NCI-H1048 (cell line): ENCODE results near the gene WDR93.

Experiments
- DNase-seq: peaks from one replicate; lab custom pipeline; 2025; lab: John Stamatoyannopoulos, UW

The WDR93 gene

DNA sequence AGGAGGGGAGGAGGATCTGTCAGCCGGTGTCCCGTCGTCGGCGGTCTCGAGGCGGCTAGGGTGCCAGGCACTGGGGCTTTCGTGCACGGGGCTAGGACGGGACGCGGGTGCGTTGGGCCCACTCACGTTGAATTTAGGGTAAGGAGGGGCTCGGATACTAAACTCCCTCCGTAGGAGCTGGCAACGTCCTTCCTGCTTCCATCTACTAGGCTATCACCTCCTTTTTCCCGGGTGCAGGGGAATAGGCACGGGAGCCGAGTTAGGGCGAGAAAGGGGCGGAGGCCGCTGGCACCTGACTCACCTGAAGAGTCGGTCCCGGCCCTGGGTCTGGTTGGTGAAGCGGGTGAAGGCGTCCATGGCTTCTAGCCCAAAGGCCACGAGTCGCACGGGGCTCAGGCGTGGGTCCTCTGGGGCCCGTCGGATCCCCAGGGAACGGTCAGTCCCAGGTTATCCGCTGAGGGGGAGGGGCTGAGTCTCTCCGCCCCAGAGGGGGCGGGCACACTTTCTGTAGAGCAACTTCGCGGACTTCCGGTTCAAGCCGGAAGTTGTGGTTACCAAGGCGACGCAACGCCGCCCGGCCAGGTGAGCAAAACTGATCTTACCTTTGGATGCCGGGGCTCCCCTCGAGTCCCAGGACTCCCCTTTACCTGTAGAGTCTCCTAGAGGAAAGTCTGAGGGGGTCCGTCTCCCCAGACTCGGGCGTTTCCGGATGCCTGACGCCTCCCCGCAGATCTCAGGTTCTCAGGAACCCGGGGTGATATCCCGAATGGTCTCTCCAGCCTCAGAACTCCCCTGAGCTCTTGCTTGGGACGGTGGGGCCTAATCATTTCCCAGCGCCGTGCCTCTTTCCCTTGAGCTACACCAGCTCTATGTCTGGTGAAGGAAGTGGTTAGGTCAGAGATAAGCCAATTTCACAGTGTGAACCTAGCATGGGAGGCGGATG lies at the start of gene WDR93, which contains the start of gene PEX11A:
WDR93 (plus strand) TSS at position 536 of the 943 bp plus-strand sequence. CDS start 10,936 bp downstream, outside the sequence.
PEX11A (minus strand) TSS at position 479 of the 943 bp plus-strand sequence; CDS start at position 357, 122 bp downstream.
- DNase-seq, result peak; percentile 65

GRCh38 chr15:89641053-89641452 lies 49.6 kb upstream of the WDR93 start:
- DNase-seq, result no peak

GRCh38 chr15:89642106-89642505 lies 48.5 kb upstream of the WDR93 start:
- DNase-seq, result no peak

DNA sequence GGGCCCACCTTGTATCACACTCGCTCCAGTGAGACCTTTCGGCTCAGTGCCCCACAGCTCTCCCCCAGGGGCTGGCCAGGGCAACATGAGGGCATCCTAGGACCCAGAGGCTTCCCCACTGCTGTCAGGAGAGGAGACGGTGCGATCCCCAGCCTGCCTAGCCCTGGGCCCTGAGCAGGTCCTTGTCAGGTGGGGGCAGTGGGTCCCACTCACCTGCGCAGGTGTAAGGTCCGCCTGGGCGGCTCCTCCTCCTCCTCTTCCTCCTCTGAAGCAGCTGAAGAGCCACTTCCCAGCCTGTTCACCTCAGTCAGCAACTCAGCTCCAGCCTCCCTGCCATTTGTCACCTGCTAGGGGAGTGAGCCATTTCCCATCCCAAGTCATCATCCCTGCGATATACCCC lies 44.9 kb upstream of the WDR93 start:
- no peak for DNase-seq

GRCh38 chr15:89646416-89647141 lies 44.0 kb upstream of the WDR93 start:
- DNase-seq, result no peak

DNA sequence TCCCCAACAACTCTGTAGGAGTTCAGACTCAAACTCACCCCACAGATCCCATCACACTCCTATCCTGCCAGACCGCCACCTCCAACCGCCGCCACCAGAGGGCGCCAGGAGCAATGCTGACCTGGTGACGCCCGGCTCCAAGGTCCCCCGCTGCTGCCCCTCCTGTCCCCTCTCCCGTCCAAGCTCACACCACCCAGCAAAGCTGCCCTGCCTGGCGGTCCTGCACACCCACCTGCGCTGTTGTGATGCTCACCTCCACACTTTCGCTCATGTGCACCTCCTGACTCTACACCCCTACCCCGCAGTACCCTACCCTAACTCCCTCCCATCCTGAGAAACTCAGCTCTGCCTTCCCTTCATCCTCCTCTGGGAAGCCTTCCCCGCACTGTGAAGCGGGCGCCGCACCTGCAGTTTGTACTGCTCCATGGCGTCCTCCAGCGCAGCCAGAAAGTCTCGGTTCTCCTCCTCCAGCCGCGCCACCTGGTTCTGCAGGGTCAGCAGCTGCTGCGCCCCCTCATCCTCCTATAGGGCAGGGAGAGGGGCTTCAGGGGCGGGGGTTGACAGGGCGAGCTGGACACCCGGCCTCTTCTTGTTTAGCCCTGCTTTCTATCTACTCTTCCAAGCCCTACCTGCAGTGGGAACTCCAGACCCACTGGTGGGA lies 43.3 kb upstream of the WDR93 start:
- DNase-seq, result no peak

GRCh38 chr15:89648106-89649012 lies 42.3 kb upstream of the WDR93 start:
- no peak for DNase-seq

- DNase-seq, result no peak
Observed at GRCh38 chr15:89649013-89649625, 41.5 kb upstream of the WDR93 start.

DNA sequence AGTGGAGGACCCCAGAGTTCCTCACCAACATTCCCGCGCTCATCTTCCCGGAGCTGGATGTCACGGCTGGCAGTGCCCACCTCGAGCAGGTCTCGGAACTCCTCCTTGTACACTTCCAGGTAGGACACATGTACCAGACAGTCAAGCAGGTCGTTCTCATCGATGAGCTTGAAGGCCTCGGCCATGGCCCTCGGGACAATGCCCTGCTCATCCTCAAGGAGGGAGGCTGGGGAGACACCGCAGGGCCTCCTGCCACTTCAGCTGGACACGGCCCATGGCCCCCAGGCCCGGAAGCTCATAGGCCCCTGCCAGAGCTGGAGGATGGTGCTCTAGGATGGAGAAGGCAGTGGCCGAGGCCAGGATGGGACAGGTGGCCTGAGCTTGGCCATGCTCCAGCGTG lies 40.9 kb upstream of the WDR93 start:
- DNase-seq, result no peak

- no peak for DNase-seq
Observed at GRCh38 chr15:89652131-89652530, 38.5 kb upstream of the WDR93 start.

- DNase-seq, result no peak
Observed at GRCh38 chr15:89652666-89653065, 37.9 kb upstream of the WDR93 start.

- DNase-seq, result no peak
Observed at GRCh38 chr15:89653578-89653977, 37.0 kb upstream of the WDR93 start.

DNA sequence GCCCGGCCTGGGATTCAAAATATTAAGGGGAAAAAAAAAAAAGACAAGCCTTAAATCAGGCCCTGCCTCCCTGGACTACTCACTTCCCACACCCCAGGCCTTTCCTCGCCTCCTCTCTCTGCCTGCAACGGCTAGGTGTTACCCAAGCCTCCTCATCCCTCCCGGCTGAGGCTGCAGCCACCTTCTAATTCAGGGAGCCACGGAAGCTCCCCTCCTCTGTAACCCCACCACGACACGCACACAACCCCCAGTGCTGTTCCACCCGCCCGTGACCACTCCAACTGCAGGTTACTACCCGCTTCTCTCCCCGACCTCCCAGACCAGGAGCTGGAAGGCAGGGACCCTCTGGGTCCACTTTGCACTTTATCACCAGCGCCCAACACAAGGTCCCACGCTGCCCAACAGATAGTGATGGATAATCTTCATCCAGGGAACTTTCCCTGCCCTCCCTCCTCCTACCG lies 36.3 kb upstream of the WDR93 start:
- DNase-seq, result no peak

DNA sequence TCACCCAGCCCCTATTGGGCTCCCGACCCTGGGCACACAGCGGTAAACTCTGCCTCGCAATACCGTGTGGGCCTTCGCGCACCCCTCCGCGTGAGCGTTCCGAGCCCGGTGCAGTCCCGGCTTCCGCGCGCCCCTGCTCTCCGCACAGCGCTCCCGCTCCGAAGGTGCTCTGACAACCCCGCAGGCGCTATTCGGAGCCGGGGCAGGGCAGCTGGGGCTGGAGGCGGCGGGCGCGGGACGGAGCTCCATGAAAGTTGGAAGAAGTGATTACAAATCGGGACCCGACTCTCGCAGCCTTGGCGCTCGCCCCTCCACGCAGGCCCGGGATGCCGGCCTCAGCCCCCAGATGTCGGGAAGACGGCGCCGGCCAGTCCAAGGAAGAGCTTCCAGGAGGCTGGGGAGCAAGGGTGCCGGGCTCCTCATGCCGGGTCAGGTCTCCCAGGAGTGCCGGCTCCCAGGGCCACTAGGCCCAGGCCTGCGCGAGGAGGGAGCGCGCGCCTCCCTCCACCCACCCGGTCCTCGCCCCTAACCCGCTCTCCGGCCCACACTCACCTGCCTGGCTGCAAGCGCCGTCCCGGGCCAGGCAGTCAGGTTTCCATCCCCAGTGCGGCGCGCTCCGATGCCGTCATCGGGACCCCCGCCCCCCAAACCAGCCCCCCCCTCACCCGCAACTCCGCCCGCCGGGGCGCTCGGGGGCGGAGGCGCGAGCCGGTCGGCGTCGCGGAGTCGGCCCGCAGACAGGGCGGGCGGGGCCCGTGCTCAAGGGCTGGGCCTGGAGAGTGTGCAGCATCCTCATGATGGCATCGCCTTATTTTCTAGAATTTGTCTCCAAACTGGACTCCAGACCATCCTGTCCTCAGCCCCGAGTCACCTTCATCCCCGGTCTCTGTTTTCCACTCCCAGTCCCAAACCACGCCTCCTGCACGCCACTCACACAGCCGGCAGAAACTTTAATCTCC lies 35.5 kb upstream of the WDR93 start, which contains the start of gene KIF7:
KIF7 (minus strand) TSS at position 621 of the 959 bp plus-strand sequence. CDS start 2,537 bp downstream, outside the sequence.
- no peak for DNase-seq

DNA sequence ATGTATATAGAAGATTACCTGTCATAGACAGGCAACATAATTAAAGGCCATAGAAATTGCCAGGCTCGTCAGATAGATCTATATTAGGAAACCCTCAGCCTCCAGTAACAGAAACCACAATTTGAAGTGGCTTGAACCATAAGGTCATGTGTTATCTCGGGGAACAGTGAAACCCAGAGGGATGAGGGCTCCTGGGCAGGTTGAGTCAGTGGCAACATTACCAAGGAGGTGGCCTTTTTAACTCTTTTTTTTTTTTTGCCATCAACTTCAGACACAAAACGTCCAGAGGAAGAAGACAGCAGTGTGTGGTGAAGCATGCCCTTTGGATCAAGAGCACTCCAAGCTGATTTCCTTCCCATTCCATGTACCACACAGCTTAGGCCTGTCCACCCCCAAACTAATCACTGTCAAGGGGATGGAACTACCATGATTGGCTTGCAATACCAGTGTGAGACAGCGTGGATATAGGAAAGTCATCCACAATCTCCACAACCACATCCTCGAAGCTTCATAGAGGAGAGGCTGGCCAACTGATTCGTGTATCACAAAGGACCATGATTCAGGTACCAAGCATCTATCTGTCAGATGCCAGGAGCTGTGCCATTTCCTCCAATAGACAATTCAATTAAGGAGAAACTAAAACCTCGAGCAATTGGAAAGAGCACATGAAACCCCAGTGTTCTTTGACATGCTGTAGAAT lies 34.3 kb upstream of the WDR93 start:
- no peak for DNase-seq

- no peak for DNase-seq
Observed at GRCh38 chr15:89657686-89658200, 32.9 kb upstream of the WDR93 start.

DNA sequence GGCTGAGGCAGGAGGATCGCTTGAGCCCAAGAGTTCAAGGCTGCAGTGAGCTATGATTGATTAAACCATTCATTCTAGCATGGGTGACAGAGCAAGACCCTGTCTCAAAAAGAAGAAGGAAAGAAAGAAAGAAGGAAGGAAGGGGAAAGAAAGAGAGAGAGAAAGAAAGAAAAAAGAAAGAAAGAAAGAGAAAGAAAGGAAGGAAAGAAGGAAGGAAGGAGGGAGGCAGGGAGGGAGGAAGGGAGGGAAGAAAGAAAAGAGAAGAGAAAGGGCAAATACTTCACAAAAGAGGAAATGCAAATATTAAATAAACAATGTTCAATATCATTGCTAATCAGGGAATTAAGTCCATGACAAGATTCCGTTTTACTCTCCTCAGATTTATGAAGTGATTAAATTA lies 31.3 kb upstream of the WDR93 start:
- no peak for DNase-seq

- no peak for DNase-seq
Observed at GRCh38 chr15:89660556-89660955, 30.1 kb upstream of the WDR93 start.
